ENCODE results near the gene CCDC177.

- TF ChIP-seq CTCF (IDR thresholded peaks at IDR 0.05; ENCODE audit: insufficient read depth, low read length, poor library complexity, severe bottlenecking) (no peak), EZH2phosphoT487 (conservative IDR thresholded peaks at IDR 0.05; ENCODE audit: low read length) (no peak)
Measured at GRCh38 chr14:69612783-69613130, 38.1 kb upstream of the CCDC177 start.

Data from SU-DHL-6 (cell line).